Panc1 (cell line): Measurements from ENCODE around the gene NMNAT3. TPM values are rescaled to one million over a fixed set of nuclear protein-coding genes. Genes with fewer than 3 reads are reported as not detected.

Experiments used
- ATAC-seq: fragments of 200-7000 bp; cut with Tn5 transposase; 2 replicates; pipeline ENCODE4 v1.9.1; 2020; ENCODE audit warnings: mild to moderate bottlenecking, moderate library complexity
- BruUV-seq: library from RNA; stranded (reverse); fragments of 400-500 nt; replicated peaks from 2 replicates; lab custom pipeline; 2021; lab: Mats Ljungman, UMichigan
- CTCF ChIA-PET: fragments of 300-600 bp; sonication (Branson Sonifier 250); formaldehyde crosslinking; loops from one replicate; lab custom pipeline; 2022; ENCODE audit warnings: antibody characterized with exemption; lab: Charles Lee
- POLR2A ChIA-PET: fragments of 300-600 bp; sonication (Branson Sonifier 250); formaldehyde crosslinking; loops from one replicate; lab custom pipeline; 2022; ENCODE audit warnings: antibody characterized with exemption; lab: Charles Lee
- DNase-seq: peaks from one replicate; pipeline ENCODE4 v3.0.0-alpha.2; 2010; ENCODE audit warnings: low read depth, low spot score
- H3K27ac ChIP-seq: 2 replicates; pipeline ENCODE4 v1.5.1; 2011; ENCODE audit warnings: mild to moderate bottlenecking, low read length, inconsistent platforms
- H3K27me3 ChIP-seq: fragments of 200-500 bp; sonication (Bioruptor generic); 2 replicates; pipeline ENCODE4 v1.6.0; 2014; ENCODE audit warnings: low read length, inconsistent platforms; ENCODE audit not compliant: control insufficient read depth, insufficient read depth
- H3K36me3 ChIP-seq: fragments of 200-500 bp; sonication (Bioruptor generic); 2 replicates; pipeline ENCODE4 v1.5.1; 2014; ENCODE audit warnings: inconsistent platforms, mild to moderate bottlenecking, low read length, moderate library complexity; ENCODE audit not compliant: control insufficient read depth, insufficient read depth
- H3K4me1 ChIP-seq: 2 replicates; pipeline ENCODE4 v1.5.1; 2011; ENCODE audit warnings: inconsistent platforms, mild to moderate bottlenecking, low read length, moderate library complexity; ENCODE audit not compliant: control insufficient read depth, insufficient read depth
- H3K4me3 ChIP-seq, 2 experiments: 2 replicates each; pipeline ENCODE4 v1.5.1; 2011 to 2012; ENCODE audit warnings: low read depth in 2 of 2, low read length in 2 of 2, mild to moderate bottlenecking in 2 of 2, inconsistent platforms in 1 of 2, moderate library complexity in 1 of 2
- H3K9me3 ChIP-seq: fragments of 200-500 bp; sonication (Bioruptor generic); 2 replicates; pipeline ENCODE4 v1.5.1; 2014; ENCODE audit warnings: low read depth, mild to moderate bottlenecking, inconsistent platforms, low read length, moderate library complexity; ENCODE audit not compliant: control insufficient read depth, insufficient read depth
- POLR2AphosphoS5 ChIP-seq: IDR thresholded peaks from 2 replicates; pipeline ENCODE4 v1.6.1; 2012; ENCODE audit warnings: mild to moderate bottlenecking, low read depth, low read length, moderate library complexity
- SIN3A ChIP-seq: IDR thresholded peaks from 2 replicates; pipeline ENCODE4 v1.6.1; 2012; ENCODE audit warnings: low read depth, mild to moderate bottlenecking, low read length, moderate library complexity, borderline replicate concordance; ENCODE audit not compliant: insufficient read depth
- TCF7L2 ChIP-seq: IDR thresholded peaks from 2 replicates; pipeline ENCODE4 v1.6.1; 2011; ENCODE audit warnings: mild to moderate bottlenecking, low read depth, low read length, inconsistent platforms
- in situ Hi-C: cut with HindIII; loops from 2 replicates; pipeline ENCODE4 v1.10.0; 2016; ENCODE audit warnings: low sequenced_read_pairs, low pct_unique_long_range_greater_than_20kb
- intact Hi-C: fragments of 100-400 bp; cut with micrococcal nuclease; formaldehyde crosslinking; loops from one replicate; pipeline ENCODE4 v1.10.0; 2022; ENCODE audit not compliant: unreplicated experiment
- total RNA-seq: library from RNA; stranded (reverse); gene quantifications from one replicate; pipeline ENCODE4 v1.2.1, GENCODE V29; 2021; ENCODE audit not compliant: unreplicated experiment
- TF ChIP-seq, protein P1 (sequence below), 2 experiments: IDR thresholded peaks; 2 replicates each; pipeline ENCODE4 v1.6.1; 2011 to 2012; ENCODE audit warnings: low read depth in 2 of 2, control low read depth in 1 of 2, low read length in 1 of 2, mild to moderate bottlenecking in 1 of 2, moderate library complexity in 1 of 2; ENCODE audit not compliant: insufficient read depth in 1 of 2
- TF ChIP-seq, protein P2 (sequence below): fragments of 450-650 bp; IDR thresholded peaks from 2 replicates; pipeline ENCODE4 v1.5.1; 2017; ENCODE audit warnings: mild to moderate bottlenecking

The NMNAT3 gene
- total RNA-seq, 1 experiment from 2014 or later, result 1.9 TPM

DNA sequence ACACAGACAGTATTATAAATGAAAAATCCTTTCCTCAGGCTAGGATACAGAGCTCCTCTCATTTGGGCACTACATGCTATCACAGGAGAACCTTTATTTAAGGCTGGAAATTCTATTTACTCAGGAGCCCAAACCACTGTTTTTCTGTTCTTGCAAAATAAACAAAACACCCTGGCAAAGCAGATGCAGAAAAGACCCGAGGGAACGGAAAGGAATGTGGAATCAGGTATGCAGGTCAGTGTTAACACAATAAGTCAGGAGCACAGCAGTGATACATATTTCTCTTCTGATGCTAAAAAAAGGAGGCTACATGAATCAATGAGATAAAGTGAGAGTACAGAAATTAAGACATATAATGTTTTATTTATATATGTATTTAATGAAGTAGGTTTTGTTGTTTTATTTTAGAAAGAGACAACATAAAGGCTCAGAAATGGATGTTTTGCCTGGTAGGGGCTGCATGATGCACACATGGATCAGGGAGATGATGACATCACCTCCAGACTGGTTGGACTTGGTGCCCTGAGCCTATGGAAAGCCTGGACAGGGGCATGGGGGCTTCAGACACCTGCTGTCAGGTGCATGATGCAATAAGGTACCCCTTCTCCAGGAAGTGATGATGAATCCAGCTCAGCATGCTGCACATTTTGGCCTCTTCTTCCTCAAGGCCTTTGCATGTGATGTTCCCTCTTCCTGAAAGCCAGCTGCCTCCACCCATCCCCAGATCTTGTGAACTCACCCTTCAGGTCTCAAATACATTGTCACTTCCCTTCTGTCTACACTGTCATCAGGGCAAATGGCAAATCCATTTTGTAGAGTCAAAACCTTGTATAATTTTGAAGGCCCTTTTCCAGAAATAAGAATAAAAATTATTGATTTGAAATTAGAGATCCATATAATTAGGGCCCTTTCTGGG, 119.2 kb downstream of the NMNAT3 start:
- DNase-seq, result no peak
- Histone ChIP-seq H3K9me3 (no peaks in the 10 kb centered on the region), H3K4me3 (no peak overlapping the region), H3K36me3 (no peaks in the 10 kb centered on the region), H3K4me1 (peaks cover 3% of the 10 kb centered on the region), H3K27ac (no peak overlapping the region), H3K27me3 (peaks cover 2% of the 10 kb centered on the region)
- CTCF ChIA-PET, result no interaction called here
- POLR2A ChIA-PET, result no interaction called here
- ATAC-seq, result no peak
- TF ChIP-seq, protein P1, sequence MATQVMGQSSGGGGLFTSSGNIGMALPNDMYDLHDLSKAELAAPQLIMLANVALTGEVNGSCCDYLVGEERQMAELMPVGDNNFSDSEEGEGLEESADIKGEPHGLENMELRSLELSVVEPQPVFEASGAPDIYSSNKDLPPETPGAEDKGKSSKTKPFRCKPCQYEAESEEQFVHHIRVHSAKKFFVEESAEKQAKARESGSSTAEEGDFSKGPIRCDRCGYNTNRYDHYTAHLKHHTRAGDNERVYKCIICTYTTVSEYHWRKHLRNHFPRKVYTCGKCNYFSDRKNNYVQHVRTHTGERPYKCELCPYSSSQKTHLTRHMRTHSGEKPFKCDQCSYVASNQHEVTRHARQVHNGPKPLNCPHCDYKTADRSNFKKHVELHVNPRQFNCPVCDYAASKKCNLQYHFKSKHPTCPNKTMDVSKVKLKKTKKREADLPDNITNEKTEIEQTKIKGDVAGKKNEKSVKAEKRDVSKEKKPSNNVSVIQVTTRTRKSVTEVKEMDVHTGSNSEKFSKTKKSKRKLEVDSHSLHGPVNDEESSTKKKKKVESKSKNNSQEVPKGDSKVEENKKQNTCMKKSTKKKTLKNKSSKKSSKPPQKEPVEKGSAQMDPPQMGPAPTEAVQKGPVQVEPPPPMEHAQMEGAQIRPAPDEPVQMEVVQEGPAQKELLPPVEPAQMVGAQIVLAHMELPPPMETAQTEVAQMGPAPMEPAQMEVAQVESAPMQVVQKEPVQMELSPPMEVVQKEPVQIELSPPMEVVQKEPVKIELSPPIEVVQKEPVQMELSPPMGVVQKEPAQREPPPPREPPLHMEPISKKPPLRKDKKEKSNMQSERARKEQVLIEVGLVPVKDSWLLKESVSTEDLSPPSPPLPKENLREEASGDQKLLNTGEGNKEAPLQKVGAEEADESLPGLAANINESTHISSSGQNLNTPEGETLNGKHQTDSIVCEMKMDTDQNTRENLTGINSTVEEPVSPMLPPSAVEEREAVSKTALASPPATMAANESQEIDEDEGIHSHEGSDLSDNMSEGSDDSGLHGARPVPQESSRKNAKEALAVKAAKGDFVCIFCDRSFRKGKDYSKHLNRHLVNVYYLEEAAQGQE (IDR thresholded peaks at IDR 0.05; ENCODE audit: insufficient read depth in 1 of 2, low read depth in 2 of 2, low read length in 1 of 2), result no peak
- TF ChIP-seq SIN3A (no peak), TCF7L2 (no peak), POLR2AphosphoS5 (no peak)
- TF ChIP-seq, protein P2, sequence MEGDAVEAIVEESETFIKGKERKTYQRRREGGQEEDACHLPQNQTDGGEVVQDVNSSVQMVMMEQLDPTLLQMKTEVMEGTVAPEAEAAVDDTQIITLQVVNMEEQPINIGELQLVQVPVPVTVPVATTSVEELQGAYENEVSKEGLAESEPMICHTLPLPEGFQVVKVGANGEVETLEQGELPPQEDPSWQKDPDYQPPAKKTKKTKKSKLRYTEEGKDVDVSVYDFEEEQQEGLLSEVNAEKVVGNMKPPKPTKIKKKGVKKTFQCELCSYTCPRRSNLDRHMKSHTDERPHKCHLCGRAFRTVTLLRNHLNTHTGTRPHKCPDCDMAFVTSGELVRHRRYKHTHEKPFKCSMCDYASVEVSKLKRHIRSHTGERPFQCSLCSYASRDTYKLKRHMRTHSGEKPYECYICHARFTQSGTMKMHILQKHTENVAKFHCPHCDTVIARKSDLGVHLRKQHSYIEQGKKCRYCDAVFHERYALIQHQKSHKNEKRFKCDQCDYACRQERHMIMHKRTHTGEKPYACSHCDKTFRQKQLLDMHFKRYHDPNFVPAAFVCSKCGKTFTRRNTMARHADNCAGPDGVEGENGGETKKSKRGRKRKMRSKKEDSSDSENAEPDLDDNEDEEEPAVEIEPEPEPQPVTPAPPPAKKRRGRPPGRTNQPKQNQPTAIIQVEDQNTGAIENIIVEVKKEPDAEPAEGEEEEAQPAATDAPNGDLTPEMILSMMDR, result no peak
- in situ Hi-C loops, result no loop called here
- intact Hi-C loops, result no loop called here
- BruUV-seq, result no TSS peak

DNA sequence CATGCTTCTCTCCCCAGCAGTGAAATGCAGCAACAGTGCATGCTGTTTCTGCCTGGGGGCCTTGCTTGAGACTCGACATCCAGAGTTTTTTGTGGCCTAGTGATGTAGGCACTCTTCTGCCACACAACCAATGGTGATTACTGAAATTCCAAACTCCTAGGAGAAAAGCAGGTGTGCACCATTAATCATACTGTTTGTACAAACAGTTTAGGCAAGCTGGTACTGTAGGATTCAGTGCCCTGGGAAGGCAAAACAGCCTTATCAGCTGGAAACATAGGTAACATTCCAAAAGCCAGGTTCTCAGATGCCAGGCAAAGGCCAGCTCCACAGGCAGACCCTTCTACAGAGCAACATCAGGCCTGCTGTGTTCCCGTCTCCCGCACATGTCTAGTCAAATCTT, 120.7 kb downstream of the NMNAT3 start:
- Histone ChIP-seq H3K27ac (no peak overlapping the region), H3K9me3 (no peaks in the 10 kb centered on the region), H3K4me1 (peaks cover 3% of the 10 kb centered on the region), H3K36me3 (no peaks in the 10 kb centered on the region), H3K4me3 (no peak overlapping the region), H3K27me3 (peaks cover 2% of the 10 kb centered on the region)
- in situ Hi-C loops, result no loop called here
- no TSS peak for BruUV-seq
- ChIA-PET CTCF (no interaction called here), POLR2A (no interaction called here)
- no peak for TF ChIP-seq POLR2AphosphoS5
- no peak for TF ChIP-seq SIN3A
- no peak for TF ChIP-seq TCF7L2
- TF ChIP-seq, protein P2, result no peak
- TF ChIP-seq, protein P1 (IDR thresholded peaks at IDR 0.05; ENCODE audit: insufficient read depth in 1 of 2, low read depth in 2 of 2, low read length in 1 of 2), result no peak
- ATAC-seq (no peak), DNase-seq (no peak)
- intact Hi-C loops, result no loop called here
